HepG2 (cell line): Measurements from ENCODE around the gene RAPSN. TPM values are rescaled to one million over a fixed set of nuclear protein-coding genes. Genes with fewer than 3 reads are reported as not detected.

Experiments
- ARHGAP35 ChIP-seq: sonication (generic); formaldehyde crosslinking; IDR thresholded peaks from 2 replicates; pipeline ENCODE4 v1.9.0; 2022; ENCODE audit warnings: mild to moderate bottlenecking, inconsistent platforms, moderate library complexity, missing genetic modification reagents, borderline replicate concordance
- ARNT ChIP-seq: fragments of 450-650 bp; IDR thresholded peaks from 2 replicates; pipeline ENCODE4 v1.6.1; 2017
- ATF4 ChIP-seq, 2 experiments: fragments of 450-650 bp in 1 of 2; sonication (generic) in 1 of 2; formaldehyde crosslinking; IDR thresholded peaks; 2 replicates each; pipeline versions ENCODE4 v1.5.0 to v1.8.0; 2020 to 2022; ENCODE audit warnings: mild to moderate bottlenecking in 1 of 2, missing genetic modification reagents in 1 of 2
- CREBL2 ChIP-seq: sonication (generic); formaldehyde crosslinking; IDR thresholded peaks from 2 replicates; pipeline ENCODE4 v1.8.1; 2023; ENCODE audit warnings: missing genetic modification reagents, mild to moderate bottlenecking, borderline replicate concordance
- HMGXB4 ChIP-seq, 2 experiments: sonication (generic) in 1 of 2; formaldehyde crosslinking in 1 of 2; IDR thresholded peaks; 2 replicates each; pipeline versions ENCODE4 v1.4.0 to v1.6.1; 2018 to 2020; ENCODE audit warnings: missing genetic modification reagents in 2 of 2, borderline replicate concordance in 1 of 2, low read depth in 1 of 2, mild to moderate bottlenecking in 1 of 2, missing biosample characterization in 1 of 2
- HOXA3 ChIP-seq: sonication (generic); formaldehyde crosslinking; IDR thresholded peaks from 2 replicates; pipeline ENCODE4 v1.5.0; 2020; ENCODE audit warnings: missing genetic modification reagents
- KAT7 ChIP-seq: IDR thresholded peaks from 2 replicates; pipeline ENCODE4 v1.6.1; 2018; ENCODE audit warnings: borderline replicate concordance, missing compliant biosample characterization
- KLF9 ChIP-seq: IDR thresholded peaks from 2 replicates; pipeline ENCODE4 v1.6.1; 2016; ENCODE audit warnings: low read depth
- PBX3 ChIP-seq: sonication (generic); formaldehyde crosslinking; IDR thresholded peaks from 2 replicates; pipeline ENCODE4 v1.8.1; 2023; ENCODE audit warnings: missing genetic modification reagents, inconsistent platforms, borderline replicate concordance
- PTBP1 ChIP-seq: fragments of 200-400 bp; formaldehyde crosslinking; IDR thresholded peaks from 2 replicates; pipeline ENCODE4 v1.6.1; 2018; ENCODE audit warnings: low read length, low read depth; ENCODE audit not compliant: poor library complexity, severe bottlenecking
- SNAPC4 ChIP-seq: sonication (generic); formaldehyde crosslinking; IDR thresholded peaks from 2 replicates; pipeline ENCODE4 v1.4.0; 2020; ENCODE audit warnings: mild to moderate bottlenecking, missing genetic modification reagents
- SOX13 ChIP-seq, 3 experiments: fragments of 450-650 bp in 1 of 3; sonication (generic) in 1 of 3; formaldehyde crosslinking in 1 of 3; IDR thresholded peaks in 2 of 3; conservative IDR thresholded peaks in 1 of 3; 2 replicates each; pipeline versions ENCODE4 v1.5.0 to v1.6.1; 2016 to 2020; ENCODE audit warnings: antibody characterized with exemption in 1 of 3, mild to moderate bottlenecking in 1 of 3, missing compliant biosample characterization in 1 of 3, missing genetic modification reagents in 1 of 3, moderate library complexity in 1 of 3
- SP2 ChIP-seq: sonication (generic); formaldehyde crosslinking; IDR thresholded peaks from 2 replicates; pipeline ENCODE4 v1.5.1; 2020; ENCODE audit warnings: mild to moderate bottlenecking, missing genetic modification reagents
- STAG1 ChIP-seq: sonication (generic); formaldehyde crosslinking; IDR thresholded peaks from 2 replicates; pipeline ENCODE4 v1.4.0; 2020; ENCODE audit warnings: missing genetic modification reagents
- ZNF143 ChIP-seq: sonication (generic); formaldehyde crosslinking; IDR thresholded peaks from 2 replicates; pipeline ENCODE4 v1.4.0; 2020; ENCODE audit warnings: missing genetic modification reagents
- ZNF225 ChIP-seq: sonication (generic); formaldehyde crosslinking; IDR thresholded peaks from 2 replicates; pipeline ENCODE4 v1.4.0; 2020; ENCODE audit warnings: mild to moderate bottlenecking, missing genetic modification reagents
- ZNF432 ChIP-seq: sonication (generic); formaldehyde crosslinking; IDR thresholded peaks from 2 replicates; pipeline ENCODE4 v1.5.0; 2020; ENCODE audit warnings: missing genetic modification reagents, mild to moderate bottlenecking, borderline replicate concordance
- ZNF558 ChIP-seq: sonication (generic); formaldehyde crosslinking; IDR thresholded peaks from 2 replicates; pipeline ENCODE4 v1.9.0; 2022; ENCODE audit warnings: mild to moderate bottlenecking, missing genetic modification reagents, borderline replicate concordance
- polyA plus RNA-seq, 8 experiments: library from polyadenylated mRNA; depleted of rRNA in 3 of 8; stranded (reverse) in 7 of 8; unstranded in 1 of 8; fragments of >200 nt; fragmentation: Illumina TruSeq in 4 of 8; extraction: Trizol in 4 of 8; gene quantifications; 2 replicates each; pipeline versions ENCODE4 v1.2.1 to v1.2.3, GENCODE V29; 2011 to 2016; ENCODE audit warnings: low read depth in 4 of 8, missing spikeins in 1 of 8, mixed read lengths in 1 of 8; ENCODE audit not compliant: insufficient read depth in 1 of 8
- total RNA-seq, 5 experiments: library from RNA; depleted of rRNA; stranded (reverse); fragments of >200 nt; fragmentation: Illumina TruSeq; extraction: Trizol; gene quantifications; 2 replicates each; pipeline ENCODE4 v1.2.3, GENCODE V29; 2016; ENCODE audit warnings: low read depth in 1 of 5

The RAPSN gene
- total and polyA plus RNA-seq, 2 of the 13 experiments (the other 11 are each of a cell fraction or from before 2014, with no cell fraction given), result 0.15 to 1.2 TPM

GRCh38 chr11:47407746-47408590 is 41.0 kb downstream of the RAPSN start, which contains the start of gene SLC39A13 (continued):
- TF ChIP-seq KLF9 (CRISPR knock-in tag), result no peak
- TF ChIP-seq ARNT, result no peak
- TF ChIP-seq PTBP1, result no peak
- no peak for TF ChIP-seq SNAPC4 (CRISPR knock-in tag)
- TF ChIP-seq ATF4 (CRISPR knock-in tag; IDR thresholded peaks at IDR 0.05), result peak in 1 of 2 experiments; percentile 37; a peak in 1 of 4 replicates
- TF ChIP-seq HOXA3 (CRISPR knock-in tag), result peak; percentile 94
- peak; percentile 65; the same call in 1 of the 2 replicates for TF ChIP-seq CREBL2 (CRISPR knock-in tag)
- no peak for TF ChIP-seq PBX3 (CRISPR knock-in tag)
- TF ChIP-seq KAT7 (CRISPR knock-in tag), result peak; percentile 71; the same call in 1 of the 2 replicates
- no peak; the same call in 1 of the 2 replicates for TF ChIP-seq ZNF558 (CRISPR knock-in tag)
- no peak; the same call in 1 of the 2 replicates for TF ChIP-seq ZNF225 (CRISPR knock-in tag)
- 0 out of 2 replicates have a peak, but pooled peaks have one; percentile 17 for TF ChIP-seq ARHGAP35 (CRISPR knock-in tag)
- TF ChIP-seq ZNF143 (CRISPR knock-in tag), result peak; percentile 63
- TF ChIP-seq STAG1, result peak; percentile 88
- TF ChIP-seq SOX13 (IDR thresholded peaks at IDR 0.05), result peak; percentile 53; the same call in 1 of the 2 replicates
- peak in 1 of 2 experiments; percentile 32; a peak in 1 of 4 replicates for TF ChIP-seq SOX13 (CRISPR knock-in tag; conservative IDR thresholded peaks at IDR 0.05 in 1 of 2, IDR thresholded peaks at IDR 0.05 in 1 of 2)
- peak; percentile 65 for TF ChIP-seq SP2
- TF ChIP-seq ZNF432 (CRISPR knock-in tag), result no peak
- TF ChIP-seq HMGXB4 (CRISPR knock-in tag; IDR thresholded peaks at IDR 0.05; ENCODE audit: borderline replicate concordance in 1 of 2, low read depth in 1 of 2), result peak; percentile 94 to 98
